DMS53 treated with DMSO at 0.1 percent for 48 hours (cell line): ENCODE measurements around the gene NCBP2L.

Experiments used
- DNase-seq: peaks from one replicate; lab custom pipeline; 2025; ENCODE audit not compliant: unreplicated experiment; lab: John Stamatoyannopoulos, UW

NCBP2L gene

DNA sequence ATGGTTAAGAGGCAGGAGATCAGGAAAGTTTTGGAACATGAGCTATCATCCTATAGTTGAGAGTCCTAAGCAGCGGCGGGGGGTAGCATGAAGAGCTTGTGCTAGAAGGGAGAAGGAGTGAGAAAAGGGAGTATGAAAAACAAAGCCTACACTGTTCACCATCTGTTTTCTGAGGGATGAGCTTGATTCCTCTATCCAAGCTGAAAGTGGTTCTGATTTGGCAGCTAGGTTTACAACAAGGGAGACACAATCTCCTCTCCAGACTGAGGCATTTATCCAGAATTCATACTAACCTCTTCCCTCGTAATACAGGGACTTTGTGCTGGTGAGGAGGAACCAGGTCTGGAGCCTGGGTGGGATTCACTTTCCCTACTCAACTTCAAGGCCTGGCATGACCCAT is 25.5 kb upstream of the NCBP2L start:
- no peak for DNase-seq

DNA sequence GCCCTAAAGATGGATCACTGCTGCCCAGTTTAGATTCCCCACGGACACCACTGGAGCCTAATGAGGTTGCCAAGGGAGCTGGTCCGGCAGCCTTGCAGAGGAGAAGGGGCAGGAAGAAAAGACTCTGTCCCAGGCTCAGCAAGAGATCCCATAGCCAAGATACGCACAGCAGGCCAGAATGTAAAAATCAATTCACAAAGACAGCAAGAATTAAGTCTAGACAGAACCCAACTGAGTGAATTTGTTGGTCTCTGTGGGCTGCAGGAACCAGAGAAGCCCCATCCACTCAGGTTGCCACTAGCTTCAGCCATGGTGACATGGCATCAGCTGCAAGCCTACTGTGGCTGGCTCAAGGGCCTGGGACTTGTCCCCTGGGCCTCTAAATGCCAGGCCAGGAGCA is 24.8 kb upstream of the NCBP2L start:
- no peak for DNase-seq

DNA sequence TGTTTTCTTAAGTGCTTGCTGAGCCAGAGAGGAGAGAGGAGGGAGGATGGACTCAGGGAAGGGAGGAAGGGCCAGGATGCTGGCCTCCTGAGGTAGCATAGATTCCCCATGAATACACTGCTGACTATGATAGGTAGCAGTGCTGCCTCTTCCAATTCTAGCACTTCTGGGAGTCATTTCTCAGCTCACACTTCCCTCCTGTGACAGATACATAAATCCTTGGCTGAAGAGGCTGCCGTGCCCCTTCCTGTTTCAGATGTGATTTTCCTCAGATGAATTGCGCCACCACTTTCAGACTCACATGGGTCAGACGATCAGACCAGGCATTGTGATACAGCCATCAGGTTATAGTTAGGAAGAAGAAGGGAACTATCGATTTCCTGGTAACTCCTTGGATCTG is 24.3 kb upstream of the NCBP2L start:
- no peak for DNase-seq

DNA sequence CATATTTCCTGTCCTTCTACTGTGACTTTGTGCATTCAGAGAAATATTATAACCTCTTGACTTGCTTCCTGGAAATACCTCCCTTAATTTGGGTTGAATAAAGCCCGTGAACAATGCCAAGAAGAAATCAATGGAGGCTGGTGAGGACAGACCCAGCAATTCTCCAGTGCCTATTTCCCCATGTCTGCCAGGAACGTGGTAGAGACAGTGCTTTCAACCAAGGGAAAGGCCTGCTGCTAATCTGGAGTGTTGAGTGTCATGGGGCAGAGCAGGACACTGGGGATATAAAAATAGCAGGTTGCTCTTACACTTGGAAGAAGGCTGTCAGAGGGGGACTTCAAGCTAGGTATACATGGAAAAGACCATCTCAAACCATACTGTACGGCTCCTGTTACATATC is 21.8 kb upstream of the NCBP2L start:
- DNase-seq: no peak

DNA sequence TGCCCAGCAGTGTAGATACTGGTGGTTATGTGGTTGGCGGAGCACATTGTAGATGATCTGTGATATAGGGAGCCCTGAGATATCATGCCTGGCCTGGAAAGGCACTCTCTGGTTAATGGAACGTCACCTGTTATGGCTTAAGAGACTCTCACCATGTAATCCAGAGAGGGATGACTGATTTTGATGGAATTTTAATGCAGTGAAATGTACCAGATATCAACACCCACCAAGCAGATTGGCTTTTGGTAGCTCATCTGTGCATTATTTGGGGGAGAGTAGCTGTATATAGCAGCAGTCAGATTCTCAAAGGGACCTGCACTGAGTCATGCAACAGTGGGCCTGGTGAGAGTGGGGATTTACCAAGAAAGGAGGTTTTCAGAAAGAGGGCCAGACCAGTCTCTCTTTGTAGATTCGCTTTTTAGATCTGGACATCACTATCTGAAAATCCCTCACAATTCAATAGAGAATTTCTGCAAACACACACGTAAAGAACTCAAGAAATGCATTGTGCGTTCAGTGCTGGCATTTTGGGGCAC is 19.2 kb upstream of the NCBP2L start:
- DNase-seq: no peak

DNA sequence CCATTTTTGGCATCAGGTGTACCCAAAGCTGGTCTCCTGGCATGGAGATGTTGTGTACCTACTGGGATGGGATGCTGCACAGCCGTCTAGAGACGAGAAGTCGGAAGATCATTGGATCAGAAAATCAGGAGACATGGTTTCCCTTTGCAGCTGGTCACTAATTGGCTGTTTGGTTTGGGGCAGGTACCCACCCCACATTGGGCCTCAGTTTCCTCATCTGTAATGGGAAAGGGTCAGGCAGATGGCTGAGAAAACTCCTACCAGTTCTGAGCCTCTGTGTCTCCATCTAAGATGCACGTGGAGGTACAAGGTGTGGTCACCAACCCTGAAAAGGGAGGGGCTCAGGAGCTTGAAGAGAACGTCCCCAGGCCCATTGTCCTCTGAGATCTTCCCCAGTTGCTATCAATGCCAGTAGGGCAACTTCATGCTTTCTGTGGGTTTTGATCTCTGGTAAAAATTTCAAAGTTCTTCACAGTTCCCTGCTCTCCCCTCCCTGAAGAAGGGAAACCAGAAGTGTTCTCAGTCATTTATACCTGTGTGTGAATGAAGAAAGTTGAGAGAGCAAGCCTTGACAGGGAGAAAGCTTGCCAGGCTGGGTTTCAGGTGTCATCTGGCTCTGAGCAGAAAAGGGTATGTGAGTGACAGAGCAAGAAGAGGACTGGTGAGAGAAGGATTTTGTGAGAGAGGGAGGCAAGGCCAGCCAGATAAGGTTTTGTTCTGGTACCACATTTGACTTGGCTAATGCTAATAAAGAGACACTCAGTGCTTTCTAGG is 17.0 kb upstream of the NCBP2L start:
- no peak for DNase-seq

DNA sequence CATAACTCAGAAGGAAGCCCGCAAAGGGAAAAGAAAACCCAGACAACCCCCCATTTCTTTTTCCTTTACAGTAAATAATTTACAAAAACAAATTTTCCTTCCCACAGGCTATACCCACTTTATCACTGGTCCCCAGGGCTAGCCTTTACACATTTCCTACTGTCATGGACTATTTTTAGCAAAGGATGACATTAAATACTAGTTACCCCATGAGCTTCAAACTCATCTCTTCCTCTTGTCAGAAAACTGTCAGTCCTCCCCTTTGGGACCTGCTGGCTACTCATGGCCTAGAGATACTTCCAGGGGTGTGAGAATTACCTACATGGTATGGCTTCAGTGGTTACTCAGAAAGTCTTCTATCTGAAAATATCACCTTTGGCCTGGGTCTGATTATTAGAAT is 13.9 kb upstream of the NCBP2L start:
- DNase-seq: no peak

DNA sequence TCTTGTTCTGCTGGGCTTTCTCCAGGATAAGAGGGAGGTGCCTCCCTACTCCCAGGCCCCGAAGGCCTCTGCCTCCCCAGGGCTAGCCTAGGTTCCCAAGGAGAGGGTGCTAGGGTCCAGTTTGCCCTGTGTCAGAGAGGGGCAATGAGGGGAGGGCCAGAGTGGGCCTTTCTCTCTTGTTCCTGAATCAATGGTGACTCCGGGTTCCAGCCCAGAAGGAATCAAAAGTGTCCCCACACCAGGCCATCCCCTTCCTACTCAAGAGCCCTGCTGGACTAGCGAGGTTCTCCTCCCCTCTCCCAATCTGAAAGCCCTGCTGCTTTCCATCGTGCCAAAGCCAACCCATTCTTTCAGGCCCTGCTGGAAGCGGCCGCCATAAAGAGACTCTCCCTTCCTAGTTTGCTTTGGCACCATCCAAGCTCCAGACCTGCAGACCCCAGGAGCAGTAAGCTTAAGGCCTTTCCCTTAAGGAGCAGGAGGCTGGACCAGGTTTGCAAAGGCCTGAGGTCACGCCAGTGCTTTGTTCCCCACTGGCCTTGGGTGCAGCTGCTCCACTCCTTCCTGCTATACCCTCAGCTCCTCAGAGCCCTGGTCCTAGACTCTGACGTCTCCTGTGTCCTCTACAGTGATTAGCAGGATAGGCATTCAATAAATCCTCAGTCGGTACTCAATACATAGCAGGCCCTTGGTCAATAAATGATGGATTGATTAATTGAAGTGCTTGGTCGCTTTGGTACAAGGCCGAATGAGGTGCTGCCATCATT is 12.5 kb upstream of the NCBP2L start:
- no peak for DNase-seq

DNA sequence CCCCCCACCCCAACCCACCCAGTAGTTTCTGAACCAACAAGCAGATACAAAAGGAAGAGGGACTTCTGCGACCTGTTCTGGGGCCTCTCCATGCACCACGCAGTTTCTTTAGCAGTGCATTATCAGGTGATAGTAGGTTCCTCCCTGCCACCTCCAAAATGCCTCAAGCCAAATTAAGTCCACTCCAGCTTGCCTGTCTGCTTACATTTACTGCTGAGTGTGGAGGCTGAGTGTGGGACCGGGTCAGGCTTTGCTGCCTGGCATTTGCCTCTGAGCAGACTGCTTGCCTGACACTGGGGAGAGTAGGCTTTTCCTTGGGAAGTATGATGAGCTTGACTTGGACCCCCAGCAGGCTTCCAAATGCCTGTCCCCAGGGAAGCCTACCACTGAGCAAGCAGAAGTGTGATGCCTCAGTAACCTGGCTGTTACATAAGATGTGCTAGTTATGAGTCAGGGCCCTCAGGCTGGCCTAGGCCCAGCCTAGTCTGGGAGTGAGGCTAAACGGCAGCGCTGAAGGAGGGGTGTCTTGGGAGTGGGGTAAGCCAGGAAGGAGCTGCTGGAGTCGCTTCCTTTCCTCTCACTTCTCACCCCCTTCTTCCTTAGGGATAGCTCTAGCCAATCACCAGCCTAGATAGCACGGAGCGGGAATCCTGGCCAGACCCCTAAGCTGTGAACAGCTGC is 10.9 kb upstream of the NCBP2L start:
- no peak for DNase-seq

DNA sequence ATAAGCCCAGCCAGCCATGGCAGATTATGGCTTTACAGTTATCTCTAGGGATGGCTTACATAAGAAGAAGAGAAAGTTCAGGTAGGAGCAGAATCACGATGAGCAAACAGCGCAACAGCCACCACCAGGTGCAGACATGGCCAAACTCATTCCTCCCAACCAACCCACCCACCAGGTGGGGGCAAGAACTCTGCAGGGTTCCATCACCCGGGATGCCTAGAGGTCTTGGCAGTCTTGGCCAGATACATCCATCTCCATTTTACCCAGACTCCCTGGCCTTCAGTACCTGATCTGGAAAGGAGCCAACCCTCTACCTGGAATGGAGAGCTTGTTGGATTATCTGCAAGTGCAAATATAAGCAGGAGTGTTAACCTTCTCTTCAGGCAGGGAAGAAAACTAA is 9.5 kb upstream of the NCBP2L start:
- DNase-seq: no peak

DNA sequence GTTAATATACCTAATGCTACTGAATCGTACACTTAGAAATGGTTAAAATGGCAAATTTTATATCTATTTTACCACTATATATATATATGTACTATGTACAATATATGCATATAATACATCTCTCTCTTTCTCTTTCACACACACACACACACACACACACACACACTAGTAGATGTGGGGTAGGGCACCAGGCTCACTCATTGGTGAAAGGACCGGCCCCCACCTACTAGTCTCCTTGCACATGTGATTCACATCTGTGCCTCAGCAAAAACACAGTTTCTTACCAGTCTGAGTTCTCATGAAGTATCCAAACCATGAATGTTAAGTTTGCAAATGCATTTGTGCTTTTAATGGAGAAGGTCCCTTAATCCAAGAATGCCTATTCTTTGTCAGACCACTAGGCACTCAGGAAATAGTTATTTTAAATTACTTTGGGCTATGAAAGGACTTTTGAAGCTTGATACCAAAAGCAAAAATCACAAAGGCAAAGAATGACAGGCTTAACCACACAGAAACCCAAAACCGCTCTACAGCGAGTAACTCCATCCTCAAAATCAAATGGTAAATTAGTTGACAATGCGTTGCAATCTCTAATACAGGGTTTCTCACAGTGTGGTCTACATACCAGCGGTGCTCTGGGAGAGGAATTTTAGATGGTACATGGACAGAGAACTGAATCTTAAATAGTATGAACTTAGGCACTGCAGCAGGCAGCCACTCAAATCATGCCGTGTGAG is 7.8 kb upstream of the NCBP2L start:
- no peak for DNase-seq

DNA sequence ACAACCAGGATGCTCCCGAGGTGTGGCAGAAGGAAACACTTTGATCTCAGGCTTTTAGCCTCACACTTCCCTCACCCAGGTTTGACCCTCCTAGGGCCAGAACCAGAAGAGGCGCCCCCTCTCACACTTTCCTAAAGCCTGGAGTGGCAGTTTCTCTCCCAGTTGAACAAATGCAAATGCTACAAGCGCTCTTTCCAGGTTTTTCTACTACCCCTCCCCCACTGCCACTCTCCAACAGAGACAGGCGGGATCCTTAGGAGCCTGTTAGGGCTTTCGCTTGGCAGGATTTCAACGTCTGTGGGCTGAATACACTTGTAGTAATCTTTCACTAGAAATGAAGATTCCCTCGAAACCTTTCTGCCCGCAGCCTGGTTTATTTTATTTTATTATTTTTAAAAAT is 4.3 kb upstream of the NCBP2L start:
- no peak for DNase-seq

DNA sequence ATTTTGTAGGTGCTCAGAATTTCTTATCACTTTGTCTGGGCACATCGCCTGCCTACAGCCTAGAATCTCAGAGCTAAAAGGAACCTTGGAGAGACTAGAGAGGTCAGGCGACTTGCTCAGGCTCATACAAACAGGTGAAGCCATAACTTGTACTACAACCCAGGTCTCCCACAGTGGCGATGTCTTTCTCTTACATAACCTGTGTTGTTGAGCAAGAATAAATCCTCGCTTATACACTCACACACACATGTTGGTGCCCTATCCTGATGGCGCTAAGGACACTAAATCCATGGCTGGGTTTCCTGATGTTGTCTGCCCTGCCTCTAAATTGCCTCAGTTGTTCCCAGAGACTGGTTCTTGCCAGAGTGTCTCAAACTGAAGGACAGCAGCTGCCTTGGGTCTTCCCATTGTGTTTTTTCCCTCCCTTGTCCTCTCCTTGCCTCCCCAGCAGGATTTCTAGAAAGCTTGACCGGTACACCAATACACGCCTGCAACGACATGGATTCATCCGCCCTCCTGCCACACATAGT is 3.6 kb upstream of the NCBP2L start:
- DNase-seq: no peak

DNA sequence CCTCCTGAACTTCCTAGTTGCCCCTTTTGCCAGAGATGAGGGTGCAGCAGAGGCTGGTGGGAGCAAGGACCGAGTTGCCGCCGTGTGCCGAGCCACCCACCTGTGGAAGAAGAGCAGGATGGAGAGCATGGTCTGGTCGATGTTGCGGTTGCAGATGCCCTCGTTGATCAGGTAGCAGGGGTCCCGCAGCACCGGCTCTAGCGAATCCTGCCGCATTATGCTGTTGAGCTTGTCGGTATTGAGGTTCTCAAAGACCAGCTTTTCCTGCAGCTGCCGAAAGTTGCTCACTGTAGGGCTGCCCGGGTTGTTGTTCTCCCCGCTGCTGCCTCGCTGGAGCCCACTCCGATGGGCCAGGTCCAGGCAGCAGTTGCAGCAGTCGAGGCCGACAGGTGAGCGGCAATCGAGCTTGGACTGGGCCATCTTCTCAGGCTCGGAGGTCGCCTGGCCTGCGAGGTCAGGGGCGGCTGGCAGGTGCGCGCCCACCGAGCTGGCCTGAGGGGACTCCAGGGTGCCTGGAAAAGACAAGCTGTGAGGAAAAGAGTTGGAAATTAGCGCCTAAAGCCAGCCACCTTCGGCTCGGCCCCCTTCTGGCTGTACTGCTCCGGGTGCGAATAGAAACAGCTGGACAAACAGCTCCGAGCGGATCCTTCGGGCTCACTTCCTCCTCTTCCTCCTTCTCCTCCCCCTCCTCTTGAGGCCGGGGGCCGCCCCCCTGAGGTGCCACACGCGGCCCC is 2.4 kb upstream of the NCBP2L start:
- no peak for DNase-seq

DNA sequence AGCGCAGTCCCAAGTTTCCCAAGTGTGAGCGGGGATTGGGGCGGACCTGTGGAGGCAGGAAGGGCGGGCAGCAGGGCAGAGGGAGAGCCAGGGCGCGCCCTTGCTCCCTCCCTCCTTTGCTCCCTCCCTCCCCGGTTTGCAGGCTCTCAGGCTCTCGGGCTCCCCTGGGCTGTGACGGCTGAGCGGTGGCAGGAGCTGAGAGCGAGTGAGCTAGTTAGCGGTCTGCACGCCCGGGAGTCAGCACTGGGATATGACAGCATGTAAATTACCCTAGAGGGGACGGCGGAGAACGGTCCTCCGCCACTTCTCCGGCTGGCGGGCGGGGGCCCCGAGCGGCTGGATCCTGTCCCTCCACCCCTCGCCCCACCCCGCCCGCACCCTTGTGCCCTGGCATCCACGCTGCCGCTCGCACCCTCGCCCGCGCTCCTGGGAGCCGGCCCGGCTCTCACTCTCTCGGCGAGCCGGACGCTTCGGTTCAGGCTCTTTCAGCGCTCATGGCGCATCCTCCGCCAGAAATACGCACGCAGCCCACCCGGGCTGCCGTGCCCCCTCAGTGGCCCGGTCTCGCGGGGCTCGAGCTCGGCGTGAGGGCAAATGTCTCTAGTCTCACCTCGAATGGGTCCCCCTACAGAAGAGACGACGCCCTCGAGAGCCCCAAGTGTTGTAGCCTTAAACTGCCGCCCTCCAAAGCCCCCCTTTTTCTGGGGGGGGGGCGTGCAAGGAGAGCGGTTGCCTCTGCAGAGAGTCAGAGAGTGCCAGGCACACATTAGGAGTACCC is 1.6 kb upstream of the NCBP2L start, which contains the start of gene TSC22D3:
Gene TSC22D3 (minus strand): TSS at position 54 of the 778 bp plus-strand sequence. CDS start 368 bp downstream, outside the sequence.
- peak; percentile 65 for DNase-seq

DNA sequence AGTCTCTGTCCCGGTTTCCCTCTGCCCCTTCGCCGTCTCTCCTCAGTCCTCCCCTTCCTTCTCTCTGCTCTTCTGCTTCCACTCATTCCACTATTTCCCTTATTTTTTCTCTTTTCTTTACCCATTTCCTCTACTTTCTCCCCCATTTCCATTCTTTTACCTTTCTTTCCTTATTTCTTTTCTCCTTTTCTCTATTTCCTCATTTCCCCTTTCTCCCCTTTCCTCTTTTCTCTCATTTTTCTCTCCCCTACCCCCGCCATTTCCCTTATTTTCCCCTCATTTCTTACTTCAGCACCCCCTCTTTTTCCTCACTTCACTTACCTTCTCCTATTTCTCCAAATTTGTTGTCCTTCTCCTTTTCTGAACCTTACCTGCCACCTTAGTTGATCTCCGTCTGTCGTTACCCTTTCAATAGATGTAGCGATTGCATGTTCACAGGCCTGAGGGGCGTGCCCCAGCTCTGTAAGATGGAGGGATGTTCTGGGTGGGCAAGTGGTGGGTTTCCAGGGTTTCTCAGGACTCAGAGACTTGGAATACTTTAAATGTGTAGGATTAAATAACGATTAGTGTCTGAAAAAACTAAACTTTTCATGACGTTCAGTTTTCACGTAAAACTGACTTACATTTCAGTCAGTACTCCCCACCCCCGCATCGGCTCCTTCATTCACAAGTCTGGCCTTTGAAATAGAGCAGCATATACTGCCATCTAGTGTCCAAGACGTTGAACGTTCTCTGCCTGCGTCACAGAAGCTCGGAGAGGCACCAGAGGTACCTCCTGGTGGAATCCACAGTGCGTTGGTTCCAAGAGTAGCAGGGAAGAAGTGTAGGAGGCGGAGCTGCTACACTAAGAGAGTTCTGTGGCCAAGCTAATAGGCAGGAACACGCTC is 641 bp upstream of the NCBP2L start:
- peak; percentile 90 for DNase-seq

DNA sequence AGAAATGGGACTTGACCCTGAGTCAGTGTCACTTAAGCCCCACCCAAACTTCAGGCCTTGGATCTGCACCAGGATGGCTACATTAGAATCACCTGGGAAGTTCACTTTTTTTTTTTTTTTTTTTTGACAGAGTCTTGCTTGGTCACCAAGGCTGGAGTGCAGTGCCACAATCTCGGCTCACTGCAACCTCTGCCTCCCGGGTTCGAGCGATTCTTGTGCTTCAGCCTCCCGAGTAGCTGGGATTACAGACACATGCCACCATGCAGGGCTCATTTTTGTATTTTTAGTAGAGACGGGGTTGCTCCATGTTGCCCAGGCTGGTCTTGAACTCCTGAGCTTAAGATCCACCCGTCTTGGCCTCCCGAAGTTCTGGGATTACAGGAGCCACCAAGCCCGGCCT is 3.0 kb downstream of the NCBP2L start:
- DNase-seq: no peak

DNA sequence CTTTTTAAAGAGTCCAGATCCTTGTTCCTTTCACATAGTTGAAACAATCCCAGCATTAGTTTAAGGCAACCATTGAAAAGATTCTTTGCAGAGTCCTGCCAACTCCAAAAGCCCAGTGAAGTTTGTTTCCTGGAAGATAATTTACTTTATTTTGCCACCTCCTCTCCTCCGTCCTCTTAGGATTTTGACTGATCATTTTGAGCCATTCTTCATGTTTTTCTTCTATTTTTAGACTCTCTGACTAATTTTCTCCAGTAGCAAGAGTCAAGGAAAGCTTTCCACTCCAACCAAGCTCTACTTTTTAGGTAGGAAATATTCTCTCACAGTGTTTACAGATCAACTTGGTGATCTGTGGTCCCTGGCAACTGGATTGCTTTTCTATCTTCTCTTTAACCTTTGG is 10.3 kb downstream of the NCBP2L start:
- no peak for DNase-seq
